ENCODE results near the gene TANGO6. TPM values are rescaled to one million over a fixed set of nuclear protein-coding genes. Genes with fewer than 3 reads are reported as not detected.

Gene TANGO6
- total RNA-seq (2013; cell fraction: nucleolus; rRNA removed) = 53.7 and 59.3 TPM in 2 replicates
- total RNA-seq (2014; rRNA removed) = 16.0 and 21.5 TPM in 2 replicates
- 12.3 and 13.7 TPM in 2 replicates for total RNA-seq (2014; rRNA removed; fragmentation: Illumina TruSeq; extraction: Trizol)
- total RNA-seq (2021) = 20.4 and 20.6 TPM in 2 replicates
- polyA plus RNA-seq (2011; ENCODE audit: low read depth) = 3.2 TPM
- polyA plus RNA-seq (2011; rRNA removed) = 8.8 and 9.5 TPM in 2 replicates
- polyA plus RNA-seq (2011; cell fraction: cytosol; rRNA removed) = 7.6 and 8.1 TPM in 2 replicates
- polyA plus RNA-seq (2011; cell fraction: nucleus; rRNA removed) = 7.3 and 9.4 TPM in 2 replicates
- 3.1 and 4.0 TPM in 2 replicates for polyA plus RNA-seq (2012)
- polyA plus RNA-seq (2014; fragmentation: Illumina TruSeq; extraction: Trizol) = 9.4 and 9.5 TPM in 2 replicates
- 1 to 10 TPM; 1.1 to 2.0 TPM for polyA plus RNA-seq (2014; fragmentation: Nextera tagmentation; extraction: Ambion mirVana)
- 6.9 and 7.3 TPM in 2 replicates for polyA plus RNA-seq (2014; rRNA removed)
- polyA plus RNA-seq (2016; fragmentation: Nextera tagmentation; extraction: Ambion mirVana) = 10 to 100 TPM; 12.4 to 14.8 TPM
- polyA minus RNA-seq (2011; rRNA and poly(A)+ RNA removed) = 40.4 and 50.8 TPM in 2 replicates
- polyA minus RNA-seq (2011; cell fraction: cytosol; rRNA and poly(A)+ RNA removed) = 6.5 and 15.1 TPM in 2 replicates
- polyA minus RNA-seq (2011; cell fraction: nucleus; rRNA and poly(A)+ RNA removed) = 22.5 and 43.0 TPM in 2 replicates
- Bru-seq, nascent RNA = percentile 56 among the genes with signal in this experiment
- percentile 54 among the genes with signal in this experiment for BruChase-seq, experiment 1, labeled RNA remaining after a 6-hour chase
- percentile 52 among the genes with signal in this experiment for BruChase-seq, experiment 2, labeled RNA remaining after a 2-hour chase
- long read RNA-seq, experiment 1, partial matches to known transcripts = 2 of 3 reads
- long read RNA-seq, experiment 1, other reads (novel, unspliced or antisense) = 1 of 3 reads
- long read RNA-seq, experiment 2, full-length matches to known transcripts = 7 of 39 reads
- long read RNA-seq, experiment 2, partial matches to known transcripts = 20 of 39 reads
- long read RNA-seq, experiment 2, other reads (novel, unspliced or antisense) = 12 of 39 reads

GRCh38 chr16:68843482-68844210 lies at the start of gene TANGO6:
Gene TANGO6 (plus strand): TSS chr16:68843531. CDS start chr16:68843618, 87 bp downstream.
- peak within 1 kb of the TSS; percentile 88 for H3K4me3 ChIP-seq
- SMC1A ChIA-PET (ENCODE audit: uncharacterized antibody, unreplicated experiment) = interaction anchor here (0.6 to 2.5 kb wide), 7 partner anchors 10 to 316 kb away, joined by 3 to 9 read pairs (median 3); no protein-coding TSS in a partner anchor
- ATAC-seq (peak; percentile 95), DNase-seq (ENCODE audit: low read depth, low spot score) (peak; percentile 41), FAIRE-seq (no peak)
- RAD21 ChIA-PET (ENCODE audit: unreplicated experiment) = interaction anchor here (1.0 to 1.6 kb wide), 2 partner anchors 87 to 313 kb away, joined by 3 to 5 read pairs; no protein-coding TSS in a partner anchor
- H4K20me1 ChIP-seq (ENCODE audit: control insufficient read depth, insufficient read depth) = no peaks in the 10 kb centered on the region
- peaks cover 11% of the 10 kb centered on the region for H3K79me2 ChIP-seq (ENCODE audit: control insufficient read depth, insufficient read depth, low read length)
- peak within 1 kb of the TSS; percentile 91 for H3K27ac ChIP-seq (ENCODE audit: control insufficient read depth, insufficient read depth)
- BruUV-seq (replicated peaks) = no TSS peak
- no peaks in the 10 kb centered on the region for H3K9me3 ChIP-seq (replicated peaks; ENCODE audit: control insufficient read depth, insufficient read depth, low read length)
- H3K4me1 ChIP-seq (ENCODE audit: control insufficient read depth, insufficient read depth, low read length) = peaks cover 9% of the 10 kb centered on the region
- H3K9ac ChIP-seq (ENCODE audit: control insufficient read depth, insufficient read depth, low read length) = peak within 1 kb of the TSS; percentile 94
- H3K27me3 ChIP-seq (replicated peaks in 1 of 2; ENCODE audit: control insufficient read depth in 2 of 2, insufficient read depth in 2 of 2, low read length in 1 of 2) = no peaks in the 10 kb centered on the region
- in situ Hi-C loops (cut with MboI) = loop anchor here (5.0 kb wide), 1 partner anchor 279 kb away; no protein-coding TSS in a partner anchor
- no peaks in the 10 kb centered on the region for H3K36me3 ChIP-seq (ENCODE audit: control insufficient read depth in 2 of 2, insufficient read depth in 2 of 2, low read length in 1 of 2)
- H2AFZ ChIP-seq (ENCODE audit: control insufficient read depth, low read depth, low read length) = peak within 1 kb of the TSS; percentile 95
- intact Hi-C loops (cut with micrococcal nuclease; ENCODE audit: unreplicated experiment) = loop anchor here (1.0 to 5.0 kb wide), 2 partner anchors 139 to 596 kb away; partner anchors contain the start of gene PLA2G15
- peak within 1 kb of the TSS; percentile 96 for H3K4me2 ChIP-seq (ENCODE audit: control insufficient read depth, insufficient read depth)
- WGBS (ENCODE audit: insufficient coverage, insufficient replicate concordance, low lambda C conversion rate, missing lambda C conversion rate) = 1% methylated on average over 55 of the region's 55 CpGs
- POLR2A ChIA-PET = interaction anchor here (0.6 kb wide), 1 partner anchor 280 kb away, joined by 7 read pairs; no protein-coding TSS in a partner anchor
- CTCF ChIA-PET = interaction anchor here (0.7 to 1.5 kb wide), 13 partner anchors 10 to 323 kb away, joined by 3 to 7 read pairs (median 3); no protein-coding TSS in a partner anchor
- TF ChIP-seq MEF2B (IDR thresholded peaks at IDR 0.05; ENCODE audit: partially characterized antibody, poor library complexity, severe bottlenecking) (peak; percentile 20), YY1 (IDR thresholded peaks at IDR 0.05; ENCODE audit: low read depth, low read length) (peak; percentile 99), ZBTB11 (CRISPR knock-in tag; IDR thresholded peaks at IDR 0.05) (no peak), YBX1 (IDR thresholded peaks at IDR 0.05) (no peak), CEBPB (IDR thresholded peaks at IDR 0.05; ENCODE audit: borderline replicate concordance in 1 of 2, low read depth in 2 of 2, low read length in 2 of 2) (no peak), USF2 (IDR thresholded peaks at IDR 0.05; ENCODE audit: borderline replicate concordance, low read depth, low read length) (no peak), BMI1 (IDR thresholded peaks at IDR 0.05; ENCODE audit: borderline replicate concordance) (no peak), FOXK2 (IDR thresholded peaks at IDR 0.05) (no peak), SMC3 (IDR thresholded peaks at IDR 0.05; ENCODE audit: borderline replicate concordance, low read length) (peak; percentile 16; the same call in 1 of the 2 replicates), BCLAF1 (IDR thresholded peaks at IDR 0.05) (no peak), BCL11A (IDR thresholded peaks at IDR 0.05; ENCODE audit: low read depth, low read length) (no peak)
